NCI-H2171 (cell line): ENCODE data around the gene FAAH.

Experiments used
- DNase-seq: peaks from one replicate; lab custom pipeline; 2025; lab: John Stamatoyannopoulos, UW

Gene FAAH

DNA sequence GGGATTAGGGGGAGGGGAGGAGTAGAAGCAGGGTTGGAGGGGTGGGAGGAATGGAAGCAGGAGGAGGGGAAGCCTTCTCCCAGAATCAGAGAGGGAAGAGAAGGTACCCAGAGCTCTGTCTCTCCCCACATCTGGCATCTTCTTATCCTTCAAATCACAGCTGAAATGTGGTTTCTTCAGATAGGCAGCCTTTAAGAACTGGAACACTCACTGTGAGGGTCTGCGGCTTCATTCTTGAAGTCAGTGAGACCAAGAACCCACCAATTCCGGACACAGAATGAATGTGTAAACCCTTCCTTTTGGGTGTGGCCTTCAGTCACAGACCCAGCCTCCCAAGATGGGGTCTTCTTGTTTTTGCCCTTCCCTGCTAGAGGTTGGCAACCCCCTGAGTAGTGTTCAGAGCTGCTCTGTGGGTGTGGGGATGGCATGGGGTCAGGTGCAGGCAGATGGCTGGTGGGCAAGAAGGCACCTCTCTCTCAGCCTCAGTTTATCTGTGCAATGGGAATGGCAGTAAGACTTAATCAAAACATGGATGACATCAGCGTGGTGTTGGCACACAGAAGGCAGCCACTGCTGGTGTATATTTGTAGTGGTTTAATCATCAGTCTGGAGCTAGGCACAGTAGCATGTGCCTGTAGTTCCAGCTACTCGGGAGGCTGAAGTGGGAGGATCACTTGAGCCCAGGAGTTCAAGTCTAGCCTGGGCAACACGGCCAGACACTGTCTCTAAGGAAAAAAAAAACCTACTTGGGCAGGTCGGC, 7.2 kb downstream of the FAAH start:
- no peak for DNase-seq

- peak; percentile 77 for DNase-seq
Measured at GRCh38 chr1:46401964-46402626, 8.0 kb downstream of the FAAH start.

- no peak for DNase-seq
Measured at GRCh38 chr1:46403916-46404315, 9.8 kb downstream of the FAAH start.

DNA sequence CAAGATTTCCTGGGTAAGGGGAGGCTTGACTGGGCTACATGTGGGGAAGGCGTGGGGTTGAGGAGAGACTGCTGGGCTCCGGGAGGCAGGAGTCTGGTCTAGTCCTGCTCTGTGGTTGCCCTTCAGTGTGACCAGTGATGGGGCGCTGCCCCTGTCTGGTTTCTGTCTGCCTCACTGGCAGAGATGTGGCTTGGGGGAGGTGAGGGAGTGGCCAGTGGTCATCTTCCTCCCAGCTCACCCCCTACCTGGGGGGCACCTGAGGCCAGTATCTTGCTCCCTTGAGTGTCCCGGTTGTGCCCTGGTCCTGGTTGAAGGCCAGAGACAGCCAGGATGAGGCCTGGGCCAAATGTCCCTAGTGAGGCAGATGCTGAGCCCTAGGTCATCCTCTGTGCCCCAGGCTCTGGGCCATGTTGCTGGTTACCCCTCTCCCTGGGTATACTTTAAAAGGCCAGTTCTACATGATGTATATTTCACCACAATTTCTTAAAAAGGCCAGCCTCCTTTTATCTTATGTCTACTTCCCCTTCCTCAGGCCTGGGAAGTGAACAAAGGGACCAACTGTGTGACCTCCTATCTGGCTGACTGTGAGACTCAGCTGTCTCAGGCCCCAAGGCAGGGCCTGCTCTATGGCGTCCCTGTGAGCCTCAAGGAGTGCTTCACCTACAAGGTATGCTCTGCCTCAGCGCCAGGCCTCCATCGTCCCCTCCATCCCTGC, 10.5 kb downstream of the FAAH start:
- DNase-seq, result no peak

GRCh38 chr1:46405197-46405555, 11.1 kb downstream of the FAAH start:
- DNase-seq, result no peak

- no peak for DNase-seq
Measured at GRCh38 chr1:46405724-46406123, 11.6 kb downstream of the FAAH start.

GRCh38 chr1:46406881-46407608, 12.9 kb downstream of the FAAH start:
- no peak for DNase-seq

DNA sequence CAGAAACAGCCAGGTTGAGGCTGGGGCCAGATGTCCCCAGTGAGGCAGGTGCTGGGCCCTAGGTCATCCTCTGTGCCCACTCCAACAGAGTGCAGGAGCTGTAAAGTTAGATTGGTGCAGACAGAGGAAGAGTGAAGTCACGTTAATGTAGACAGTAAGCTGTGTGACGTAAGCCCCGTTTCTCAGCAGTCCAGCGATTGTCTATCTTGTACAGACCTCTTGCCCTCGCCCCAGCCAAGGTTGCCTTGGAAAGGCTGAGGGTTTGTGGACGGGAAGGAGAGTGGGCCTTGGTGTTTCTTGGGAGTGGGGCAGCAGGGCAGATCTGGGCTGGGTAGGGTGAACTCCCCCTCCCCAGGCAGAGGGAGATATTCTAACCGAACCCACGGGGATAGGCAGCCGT, 13.5 kb downstream of the FAAH start:
- no peak for DNase-seq

DNA sequence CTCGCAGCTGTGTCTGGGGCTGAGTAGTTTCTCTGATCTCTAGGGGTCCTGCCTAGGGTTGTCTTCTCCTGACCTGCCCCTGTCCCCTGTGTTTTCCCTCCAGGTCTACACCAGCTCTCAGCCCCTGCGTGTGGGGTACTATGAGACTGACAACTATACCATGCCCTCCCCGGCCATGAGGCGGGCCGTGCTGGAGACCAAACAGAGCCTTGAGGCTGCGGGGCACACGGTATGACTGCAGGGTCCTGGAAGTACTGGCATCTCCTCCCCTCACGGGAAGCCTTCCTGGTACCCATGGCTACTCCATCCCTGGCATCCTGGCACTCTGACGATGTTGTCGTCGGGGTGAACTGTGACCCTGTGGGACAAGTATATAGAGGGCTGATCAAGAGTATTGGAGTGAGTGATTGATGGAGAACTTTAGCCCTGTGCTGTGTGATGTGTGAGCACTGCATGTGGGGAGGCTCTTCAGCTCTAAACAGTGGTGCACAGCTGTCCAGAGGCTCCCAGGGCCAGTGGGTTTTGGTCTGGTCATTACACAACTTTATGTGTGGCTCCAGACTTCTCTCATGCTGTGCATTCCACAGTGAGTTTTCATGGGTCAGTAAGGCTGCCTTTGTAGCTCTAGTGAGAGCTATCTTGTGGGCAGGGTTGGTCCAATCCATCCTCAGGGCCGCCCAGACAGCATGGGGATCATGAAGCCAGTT, 14.4 kb downstream of the FAAH start:
- no peak for DNase-seq

GRCh38 chr1:46409063-46409372, 14.9 kb downstream of the FAAH start:
- DNase-seq, result no peak

- DNase-seq, result no peak
Measured at GRCh38 chr1:46410156-46411009, 16.3 kb downstream of the FAAH start.

DNA sequence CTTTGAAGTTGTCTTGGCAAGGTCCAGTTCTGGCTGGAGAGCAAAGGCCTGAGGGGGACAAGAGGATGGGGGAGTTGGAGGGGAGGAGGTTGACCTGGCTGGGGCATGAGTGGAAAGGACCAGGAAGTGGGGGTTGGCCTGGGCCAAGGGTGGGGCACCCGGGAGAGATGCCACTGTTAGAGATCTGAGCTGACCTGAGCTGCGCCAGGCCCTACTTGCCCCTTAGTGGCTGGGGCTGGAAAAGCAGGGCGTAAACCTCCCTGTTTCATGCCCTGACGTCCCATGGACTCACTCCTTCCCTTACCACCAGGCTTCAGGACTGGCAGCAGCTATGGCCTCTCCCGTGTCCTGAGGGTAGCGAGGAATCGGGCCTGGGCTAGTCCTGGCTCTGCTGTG, 16.9 kb downstream of the FAAH start:
- DNase-seq, result no peak

DNA sequence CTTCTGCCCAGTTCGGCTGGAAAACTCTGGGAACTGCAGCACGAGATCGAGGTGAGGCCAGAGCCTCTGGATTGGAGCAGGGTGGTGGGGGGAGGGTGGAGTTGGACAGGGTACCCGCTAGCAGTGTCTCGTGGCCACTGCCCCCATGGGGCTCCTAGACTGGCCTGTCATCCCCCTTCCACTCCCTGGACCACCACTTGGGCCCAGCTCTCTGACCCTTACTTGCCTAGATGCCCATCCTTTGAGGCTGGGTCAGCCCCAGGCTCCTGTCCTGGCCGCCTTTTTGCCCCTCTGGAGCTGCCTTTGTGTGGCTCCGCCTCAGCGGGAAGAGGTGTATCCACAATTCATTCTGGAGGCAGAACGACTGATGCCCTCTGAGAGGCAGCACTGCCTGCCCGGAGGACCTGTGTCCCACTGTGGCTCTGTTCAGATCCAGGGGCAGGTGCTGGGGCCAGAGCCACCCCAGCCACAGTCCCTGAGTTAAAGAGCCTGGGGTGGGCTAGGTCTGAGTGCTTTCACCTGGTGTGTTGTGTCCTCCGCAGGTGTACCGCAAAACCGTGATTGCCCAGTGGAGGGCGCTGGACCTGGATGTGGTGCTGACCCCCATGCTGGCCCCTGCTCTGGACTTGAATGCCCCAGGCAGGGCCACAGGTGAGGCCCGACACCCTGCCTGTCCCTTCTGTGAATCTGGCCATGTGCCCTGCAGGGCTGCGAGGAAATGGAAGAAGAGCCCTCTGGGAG, 17.7 kb downstream of the FAAH start:
- DNase-seq, result no peak

GRCh38 chr1:46412893-46413595, 18.9 kb downstream of the FAAH start:
- DNase-seq, result no peak

- DNase-seq, result no peak
Measured at GRCh38 chr1:46413596-46413985, 19.5 kb downstream of the FAAH start.

GRCh38 chr1:46415514-46415913, 21.4 kb downstream of the FAAH start:
- no peak for DNase-seq

- no peak for DNase-seq
Measured at GRCh38 chr1:46418976-46419375, 24.9 kb downstream of the FAAH start.

DNA sequence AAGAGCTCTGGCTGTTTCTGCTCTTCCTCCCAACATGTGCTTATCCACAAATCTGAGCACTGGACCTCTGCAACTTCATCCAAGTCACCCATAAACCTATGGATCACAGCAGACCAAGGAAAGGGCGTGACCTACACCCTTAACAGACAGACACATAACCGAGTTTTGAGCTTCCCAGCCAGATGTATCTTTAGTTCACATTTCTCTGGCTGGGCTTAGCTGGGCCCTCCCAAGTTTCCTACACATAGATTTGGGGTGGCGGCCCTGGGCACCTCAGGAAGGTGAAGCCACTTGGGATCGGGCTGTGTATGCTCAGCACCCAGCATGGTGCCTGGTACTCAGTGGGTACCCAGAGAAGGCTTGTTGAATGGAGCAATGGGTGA, 26.4 kb downstream of the FAAH start:
- DNase-seq, result no peak

- DNase-seq, result no peak
Measured at GRCh38 chr1:46421739-46422138, 27.6 kb downstream of the FAAH start.
